Astrocyte (in vitro differentiated cells and primary cell): Measurements from ENCODE around the gene CNTF. TPM values are rescaled to one million over a fixed set of nuclear protein-coding genes. Genes with fewer than 3 reads are reported as not detected.

Experiments used
- DNase-seq: peaks from one replicate; pipeline ENCODE4 v3.0.0-alpha.2; 2010; ENCODE audit warnings: low read depth
- FAIRE-seq: peaks from 2 replicates; lab custom pipeline; 2011; peaks lifted over from hg19 to GRCh38; lab: Jason Lieb, UNC
- H2AFZ ChIP-seq: 2 replicates; pipeline ENCODE4 v1.6.0; 2012; ENCODE audit warnings: low read depth, low read length, inconsistent platforms
- H3K27ac ChIP-seq: 2 replicates; pipeline ENCODE4 v1.5.1; 2011; ENCODE audit warnings: low read depth, low read length, inconsistent platforms
- H3K27me3 ChIP-seq: 2 replicates; pipeline ENCODE4 v1.6.0; 2011; ENCODE audit warnings: low read length, inconsistent platforms; ENCODE audit not compliant: insufficient read depth
- H3K36me3 ChIP-seq: 2 replicates; pipeline ENCODE4 v1.5.1; 2011; ENCODE audit warnings: low read length, inconsistent platforms; ENCODE audit not compliant: insufficient read depth
- H3K4me1 ChIP-seq: 2 replicates; pipeline ENCODE4 v1.5.1; 2011; ENCODE audit warnings: low read length, inconsistent platforms; ENCODE audit not compliant: insufficient read depth
- H3K4me2 ChIP-seq: 2 replicates; pipeline ENCODE4 v1.6.0; 2012; ENCODE audit warnings: low read length, inconsistent platforms
- H3K4me3 ChIP-seq: 2 replicates; pipeline ENCODE4 v1.5.1; 2011; ENCODE audit warnings: low read depth, mild to moderate bottlenecking, low read length, inconsistent platforms; ENCODE audit not compliant: insufficient read depth
- H3K79me2 ChIP-seq: 2 replicates; pipeline ENCODE4 v1.6.0; 2012; ENCODE audit warnings: mild to moderate bottlenecking, low read length, inconsistent platforms; ENCODE audit not compliant: insufficient read depth
- H3K9ac ChIP-seq: 2 replicates; pipeline ENCODE4 v1.6.0; 2012; ENCODE audit warnings: mild to moderate bottlenecking, low read length, inconsistent platforms
- H3K9me3 ChIP-seq: 2 replicates; pipeline ENCODE4 v1.5.1; 2012; ENCODE audit warnings: low read depth, mild to moderate bottlenecking, low read length, inconsistent platforms; ENCODE audit not compliant: insufficient read depth
- H4K20me1 ChIP-seq: 2 replicates; pipeline ENCODE4 v1.6.0; 2012; ENCODE audit warnings: low read length, inconsistent platforms; ENCODE audit not compliant: insufficient read depth
- H3K27ac Mint-ChIP-seq: one replicate; pipeline ENCODE4 v1.8.0; 2021; ENCODE audit warnings: mild to moderate bottlenecking, mixed read lengths; ENCODE audit not compliant: unreplicated experiment
- H3K27me3 Mint-ChIP-seq: one replicate; pipeline ENCODE4 v1.8.0; 2021; ENCODE audit warnings: low read depth, mixed read lengths; ENCODE audit not compliant: unreplicated experiment
- H3K36me3 Mint-ChIP-seq: one replicate; pipeline ENCODE4 v1.8.0; 2021; ENCODE audit warnings: low read depth, mixed read lengths; ENCODE audit not compliant: unreplicated experiment
- H3K4me1 Mint-ChIP-seq: one replicate; pipeline ENCODE4 v1.8.0; 2021; ENCODE audit warnings: low read depth, mixed read lengths; ENCODE audit not compliant: unreplicated experiment
- H3K4me3 Mint-ChIP-seq: one replicate; pipeline ENCODE4 v1.8.0; 2021; ENCODE audit warnings: mild to moderate bottlenecking, moderate library complexity, mixed read lengths; ENCODE audit not compliant: unreplicated experiment
- H3K9me3 Mint-ChIP-seq: one replicate; pipeline ENCODE4 v1.8.0; 2021; ENCODE audit warnings: mild to moderate bottlenecking, mixed read lengths; ENCODE audit not compliant: unreplicated experiment
- EZH2 ChIP-seq: IDR thresholded peaks from 2 replicates; pipeline ENCODE4 v1.6.1; 2012; ENCODE audit warnings: mild to moderate bottlenecking, low read length, inconsistent platforms; ENCODE audit not compliant: insufficient read depth
- total RNA-seq: library from RNA; stranded (reverse); gene quantifications from 2 replicates; pipeline ENCODE4 v1.2.1, GENCODE V29; 2021
- TF ChIP-seq, protein P1 (sequence below): IDR thresholded peaks from 2 replicates; pipeline ENCODE4 v1.5.1; 2011; ENCODE audit warnings: low read depth, mild to moderate bottlenecking, inconsistent platforms, low read length, moderate library complexity; ENCODE audit not compliant: insufficient read depth

The CNTF gene
- total RNA-seq, 1 donor from 2014 or later, result 1.4 TPM

DNA sequence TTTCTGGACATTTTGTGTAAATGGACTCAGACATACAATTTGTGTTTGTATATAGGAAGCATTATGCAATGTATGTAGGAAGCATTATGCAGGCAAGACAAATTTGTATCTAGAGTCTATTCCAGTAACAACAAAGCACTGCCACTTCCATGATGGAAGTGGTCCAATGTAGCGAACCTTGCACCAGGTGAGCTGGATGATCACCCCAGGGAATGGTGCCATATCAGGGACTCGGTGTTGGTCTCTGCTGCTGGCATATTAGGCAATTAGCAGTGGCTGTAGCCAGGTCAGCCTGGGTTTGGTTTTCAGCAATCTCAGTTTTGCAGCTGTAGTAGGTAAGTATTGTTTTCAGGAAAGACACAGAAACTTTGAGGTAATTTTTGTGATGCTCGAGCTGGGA, 30.8 kb upstream of the CNTF start:
- H3K36me3 Mint-ChIP-seq, result peaks cover 8% of the 10 kb centered on the region
- Histone ChIP-seq H2AFZ (no peak overlapping the region), H3K9me3 (no peaks in the 10 kb centered on the region), H3K27ac (no peak overlapping the region), H3K27me3 (no peaks in the 10 kb centered on the region), H3K4me2 (no peak overlapping the region), H3K4me3 (no peak overlapping the region), H4K20me1 (peaks cover 64% of the 10 kb centered on the region), H3K4me1 (no peaks in the 10 kb centered on the region), H3K36me3 (peaks cover 6% of the 10 kb centered on the region), H3K79me2 (peaks cover 100% of the 10 kb centered on the region), H3K9ac (no peak overlapping the region)
- H3K9me3 Mint-ChIP-seq, result no peaks in the 10 kb centered on the region
- FAIRE-seq (no peak), DNase-seq (no peak)
- no peak overlapping the region for H3K27ac Mint-ChIP-seq
- H3K4me3 Mint-ChIP-seq, result no peak overlapping the region
- no peaks in the 10 kb centered on the region for H3K27me3 Mint-ChIP-seq
- no peaks in the 10 kb centered on the region for H3K4me1 Mint-ChIP-seq
- TF ChIP-seq, protein P1, sequence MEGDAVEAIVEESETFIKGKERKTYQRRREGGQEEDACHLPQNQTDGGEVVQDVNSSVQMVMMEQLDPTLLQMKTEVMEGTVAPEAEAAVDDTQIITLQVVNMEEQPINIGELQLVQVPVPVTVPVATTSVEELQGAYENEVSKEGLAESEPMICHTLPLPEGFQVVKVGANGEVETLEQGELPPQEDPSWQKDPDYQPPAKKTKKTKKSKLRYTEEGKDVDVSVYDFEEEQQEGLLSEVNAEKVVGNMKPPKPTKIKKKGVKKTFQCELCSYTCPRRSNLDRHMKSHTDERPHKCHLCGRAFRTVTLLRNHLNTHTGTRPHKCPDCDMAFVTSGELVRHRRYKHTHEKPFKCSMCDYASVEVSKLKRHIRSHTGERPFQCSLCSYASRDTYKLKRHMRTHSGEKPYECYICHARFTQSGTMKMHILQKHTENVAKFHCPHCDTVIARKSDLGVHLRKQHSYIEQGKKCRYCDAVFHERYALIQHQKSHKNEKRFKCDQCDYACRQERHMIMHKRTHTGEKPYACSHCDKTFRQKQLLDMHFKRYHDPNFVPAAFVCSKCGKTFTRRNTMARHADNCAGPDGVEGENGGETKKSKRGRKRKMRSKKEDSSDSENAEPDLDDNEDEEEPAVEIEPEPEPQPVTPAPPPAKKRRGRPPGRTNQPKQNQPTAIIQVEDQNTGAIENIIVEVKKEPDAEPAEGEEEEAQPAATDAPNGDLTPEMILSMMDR, result no peak
- no peak for TF ChIP-seq EZH2

DNA sequence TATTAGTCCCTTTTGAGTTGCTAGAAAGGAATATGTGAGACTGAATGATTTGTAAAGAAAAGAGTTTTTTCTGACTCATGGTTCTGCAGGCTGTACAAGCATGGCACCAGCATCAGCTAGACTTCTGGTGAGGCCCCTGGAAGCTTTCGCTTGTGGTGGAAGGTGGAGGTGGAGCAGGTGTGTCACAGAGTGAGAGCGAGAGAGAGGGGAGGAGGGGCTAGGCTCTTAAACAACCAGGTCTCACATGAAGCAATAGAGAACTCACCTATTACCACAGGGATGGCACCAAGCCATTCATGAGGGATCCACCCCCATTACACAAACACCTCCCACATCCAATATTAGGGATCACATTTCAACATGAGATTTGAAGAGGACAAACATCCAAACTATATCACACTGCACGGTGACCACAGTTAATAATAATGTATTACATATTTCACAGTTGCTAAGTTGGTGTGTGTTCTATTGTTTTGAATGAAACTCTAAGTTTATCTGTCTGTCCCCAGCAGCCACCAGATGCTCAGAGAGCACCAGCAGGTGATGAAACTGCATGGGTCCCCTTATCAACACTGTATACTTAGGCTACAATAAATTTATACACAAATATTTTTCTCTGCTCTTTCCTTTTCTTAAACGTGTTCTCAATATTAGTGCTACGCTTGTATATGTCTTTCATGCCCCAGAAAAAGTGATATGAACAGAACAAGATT, 29.5 kb upstream of the CNTF start:
- H3K36me3 Mint-ChIP-seq, result peaks cover 8% of the 10 kb centered on the region
- no peak overlapping the region for H3K27ac Mint-ChIP-seq
- FAIRE-seq (no peak), DNase-seq (no peak)
- H3K27me3 Mint-ChIP-seq, result no peaks in the 10 kb centered on the region
- Histone ChIP-seq H3K9me3 (no peaks in the 10 kb centered on the region), H3K4me3 (no peak overlapping the region), H3K4me1 (no peaks in the 10 kb centered on the region), H3K4me2 (no peak overlapping the region), H3K9ac (no peak overlapping the region), H2AFZ (no peak overlapping the region), H3K79me2 (peaks cover 100% of the 10 kb centered on the region), H4K20me1 (peaks cover 71% of the 10 kb centered on the region), H3K27ac (no peak overlapping the region), H3K27me3 (no peaks in the 10 kb centered on the region), H3K36me3 (peaks cover 2% of the 10 kb centered on the region)
- H3K9me3 Mint-ChIP-seq, result no peaks in the 10 kb centered on the region
- no peaks in the 10 kb centered on the region for H3K4me1 Mint-ChIP-seq
- no peak for TF ChIP-seq EZH2
- TF ChIP-seq, protein P1, result no peak
- H3K4me3 Mint-ChIP-seq, result no peak overlapping the region

DNA sequence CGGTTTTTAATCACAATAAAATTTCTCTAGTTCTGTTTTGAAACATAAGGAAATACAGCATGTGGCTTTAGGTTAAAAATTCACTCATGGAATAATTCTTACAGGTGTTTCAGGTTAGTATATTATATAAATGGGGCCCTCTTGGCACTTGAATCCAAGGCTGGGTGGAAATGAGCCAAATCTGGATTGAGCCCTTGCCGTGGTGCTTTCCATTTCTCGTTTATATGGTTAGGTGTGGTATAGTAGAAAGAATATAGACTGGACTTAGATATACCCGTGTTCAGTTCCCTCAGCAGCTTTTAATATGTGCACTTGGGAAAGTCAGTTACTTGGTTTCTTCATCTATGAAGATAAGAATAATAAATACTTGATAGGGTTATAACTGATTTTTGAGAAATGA, 27.6 kb upstream of the CNTF start:
- Histone ChIP-seq H3K27ac (no peak overlapping the region), H4K20me1 (peaks cover 82% of the 10 kb centered on the region), H3K4me2 (no peak overlapping the region), H3K27me3 (no peaks in the 10 kb centered on the region), H3K4me3 (no peak overlapping the region), H3K4me1 (no peaks in the 10 kb centered on the region), H2AFZ (no peak overlapping the region), H3K9me3 (no peaks in the 10 kb centered on the region), H3K36me3 (peaks cover 2% of the 10 kb centered on the region), H3K9ac (no peak overlapping the region), H3K79me2 (peaks cover 100% of the 10 kb centered on the region)
- Mint-ChIP-seq H3K36me3 (peaks cover 8% of the 10 kb centered on the region), H3K27me3 (no peaks in the 10 kb centered on the region), H3K4me1 (no peaks in the 10 kb centered on the region), H3K27ac (no peak overlapping the region), H3K4me3 (no peak overlapping the region), H3K9me3 (no peaks in the 10 kb centered on the region)
- DNase-seq, result no peak
- no peak for FAIRE-seq
- TF ChIP-seq, protein P1, result no peak
- no peak for TF ChIP-seq EZH2
